ENCODE results near the gene SARDH. TPM values are rescaled to one million over a fixed set of nuclear protein-coding genes. Genes with fewer than 3 reads are reported as not detected.

SARDH gene
- total RNA-seq, 1 experiment from 2014 or later = 5.6 TPM

GRCh38 chr9:133738640-133739225 is 581 bp upstream of the SARDH start:
- Histone ChIP-seq H4K20me1 (ENCODE audit: insufficient read depth) (no peaks in the 10 kb centered on the region), H3K9me2 (ENCODE audit: insufficient read depth) (no peaks in the 10 kb centered on the region), H3K79me2 (ENCODE audit: insufficient read depth, low read length) (no peaks in the 10 kb centered on the region), H3K36me3 (ENCODE audit: control insufficient read depth in 1 of 2, insufficient read depth in 2 of 2, low read length in 2 of 2) (no peaks in the 10 kb centered on the region), H3K4me1 (ENCODE audit: control insufficient read depth in 1 of 2, insufficient read depth in 2 of 2, low read length in 2 of 2) (peaks cover 5 to 13% of the 10 kb centered on the region in 2 experiments; a peak in 3 of 4 replicates), H3K27me3 (ENCODE audit: insufficient read depth, low read length) (no peaks in the 10 kb centered on the region), H3K9me3 (ENCODE audit: control insufficient read depth in 1 of 2, insufficient read depth in 1 of 2, low read depth in 1 of 2, low read length in 2 of 2) (no peaks in the 10 kb centered on the region), H3K4me2 (ENCODE audit: low read length) (peak overlapping the region; percentile 81), H3K9ac (ENCODE audit: low read length) (no peak overlapping the region), H2AFZ (ENCODE audit: low read depth, low read length, poor library complexity, severe bottlenecking) (peak overlapping the region; percentile 65), H3K27ac (ENCODE audit: low read depth, low read length) (peak overlapping the region; percentile 36; the same call in 1 of the 2 replicates), H3K4me3 (replicated peaks in 1 of 2; ENCODE audit: low read depth in 1 of 2, low read length in 2 of 2) (no peak overlapping the region)
- ChIA-PET CTCF (interaction anchor here (1.2 kb wide), 2 partner anchors 44 to 255 kb away, joined by 3 to 6 read pairs; no protein-coding TSS in a partner anchor), RAD21 (ENCODE audit: low non-redundant PET in 1 of 2, low total read pairs in 2 of 2, uncharacterized antibody in 2 of 2, unreplicated experiment in 2 of 2) (no interaction called here), POLR2A (interaction anchor here (0.6 kb wide), 1 partner anchor 424 kb away, joined by 4 read pairs; no protein-coding TSS in a partner anchor)
- no TSS peak for BruUV-seq (replicated peaks)
- TF ChIP-seq CBX3 (IDR thresholded peaks at IDR 0.05; ENCODE audit: low read depth) (no peak), CEBPB (IDR thresholded peaks at IDR 0.05; ENCODE audit: low read depth) (no peak), ELF1 (IDR thresholded peaks at IDR 0.05; ENCODE audit: borderline replicate concordance, low read depth) (no peak), FOSL1 (IDR thresholded peaks at IDR 0.05; ENCODE audit: low read depth) (no peak), POLR2AphosphoS5 (IDR thresholded peaks at IDR 0.05; ENCODE audit: low read depth, low read length) (no peak)
- no peak for ATAC-seq
- no peak for DNase-seq (ENCODE audit: low read depth, low spot score)
- intact Hi-C loops (cut with micrococcal nuclease) = no loop called here

- CTCF ChIA-PET = no interaction called here
- no TSS peak for BruUV-seq (replicated peaks)
- Histone ChIP-seq H3K79me2 (ENCODE audit: insufficient read depth, low read length) (no peaks in the 10 kb centered on the region), H3K27me3 (ENCODE audit: insufficient read depth, low read length) (no peaks in the 10 kb centered on the region), H3K4me1 (ENCODE audit: control insufficient read depth in 1 of 2, insufficient read depth in 2 of 2, low read length in 2 of 2) (peaks cover 5 to 13% of the 10 kb centered on the region in 2 experiments; a peak in 3 of 4 replicates), H3K9ac (ENCODE audit: low read length) (0 out of 2 replicates have a peak overlapping the region, but pooled peaks have one; percentile 30), H3K4me3 (replicated peaks in 1 of 2; ENCODE audit: low read depth in 1 of 2, low read length in 2 of 2) (peak overlapping the region; percentile 45 to 55; a peak in 3 of 4 replicates), H3K9me2 (ENCODE audit: insufficient read depth) (no peaks in the 10 kb centered on the region), H3K9me3 (ENCODE audit: control insufficient read depth in 1 of 2, insufficient read depth in 1 of 2, low read depth in 1 of 2, low read length in 2 of 2) (no peaks in the 10 kb centered on the region), H2AFZ (ENCODE audit: low read depth, low read length, poor library complexity, severe bottlenecking) (no peak overlapping the region), H4K20me1 (ENCODE audit: insufficient read depth) (no peaks in the 10 kb centered on the region), H3K36me3 (ENCODE audit: control insufficient read depth in 1 of 2, insufficient read depth in 2 of 2, low read length in 2 of 2) (no peaks in the 10 kb centered on the region), H3K27ac (ENCODE audit: low read depth, low read length) (peak overlapping the region; percentile 36; the same call in 1 of the 2 replicates), H3K4me2 (ENCODE audit: low read length) (peak overlapping the region; percentile 81)
- RAD21 ChIA-PET (ENCODE audit: low non-redundant PET in 1 of 2, low total read pairs in 2 of 2, uncharacterized antibody in 2 of 2, unreplicated experiment in 2 of 2) = no interaction called here
- no peak for DNase-seq (ENCODE audit: low read depth, low spot score)
- ATAC-seq = no peak
- TF ChIP-seq POLR2A (IDR thresholded peaks at IDR 0.05; ENCODE audit: borderline replicate concordance, extremely low read depth, insufficient read depth, insufficient read length) = no peak
- intact Hi-C loops (cut with micrococcal nuclease) = no loop called here
- POLR2A ChIA-PET = no interaction called here
Measured at GRCh38 chr9:133737071-133737773, 930 bp downstream of the SARDH start.

Measured in HCT116 (cell line).